KMS-11 (cell line): ENCODE results near the gene CAPG.

Source experiments
- H2AFZ ChIP-seq: fragments of 200-600 bp; sonication (generic); 2 replicates; pipeline ENCODE4 v1.6.1; 2016; ENCODE audit warnings: antibody characterized with exemption, mixed run types, low read depth
- H3K27ac ChIP-seq: fragments of 200-600 bp; sonication (generic); 2 replicates; pipeline ENCODE4 v1.6.1; 2016; ENCODE audit warnings: mild to moderate bottlenecking, mixed run types
- H3K27me3 ChIP-seq: fragments of 200-600 bp; sonication (generic); 2 replicates; pipeline ENCODE4 v1.6.1; 2017; ENCODE audit warnings: mild to moderate bottlenecking, low read depth, mixed run types, moderate library complexity; ENCODE audit not compliant: insufficient read depth
- H3K36me3 ChIP-seq: fragments of 200-600 bp; sonication (generic); 2 replicates; pipeline ENCODE4 v1.6.1; 2017; ENCODE audit warnings: mild to moderate bottlenecking, mixed run types; ENCODE audit not compliant: insufficient read depth
- H3K4me1 ChIP-seq: fragments of 200-600 bp; sonication (generic); 2 replicates; pipeline ENCODE4 v1.6.1; 2016; ENCODE audit warnings: mild to moderate bottlenecking, low read depth, mixed run types; ENCODE audit not compliant: poor library complexity, severe bottlenecking
- H3K4me2 ChIP-seq: fragments of 200-600 bp; sonication (generic); 2 replicates; pipeline ENCODE4 v1.7.0; 2016; ENCODE audit warnings: mild to moderate bottlenecking, mixed run types
- H3K4me3 ChIP-seq: fragments of 200-600 bp; sonication (generic); IDR thresholded peaks from 2 replicates; pipeline ENCODE4 v1.6.1; 2017; ENCODE audit warnings: low read depth, low read length, mixed read lengths; ENCODE audit not compliant: insufficient read depth
- H3K79me2 ChIP-seq: fragments of 200-600 bp; sonication (generic); 2 replicates; pipeline ENCODE4 v1.6.1; 2016; ENCODE audit warnings: low read depth, mixed run types; ENCODE audit not compliant: insufficient read depth
- H3K9ac ChIP-seq: fragments of 200-600 bp; sonication (generic); 2 replicates; pipeline ENCODE4 v1.6.1; 2016; ENCODE audit warnings: mild to moderate bottlenecking, mixed run types
- H4K20me1 ChIP-seq: fragments of 200-600 bp; sonication (generic); 2 replicates; pipeline ENCODE4 v1.6.1; 2016; ENCODE audit warnings: mild to moderate bottlenecking, mixed run types; ENCODE audit not compliant: insufficient read depth
- TF ChIP-seq, protein P1 (sequence below): fragments of 200-600 bp; sonication (generic); conservative IDR thresholded peaks from 2 replicates; pipeline ENCODE4 v1.6.1; 2017; ENCODE audit warnings: low read depth, mild to moderate bottlenecking, antibody characterized with exemption, low read length, moderate library complexity, mixed read lengths

The CAPG gene

DNA sequence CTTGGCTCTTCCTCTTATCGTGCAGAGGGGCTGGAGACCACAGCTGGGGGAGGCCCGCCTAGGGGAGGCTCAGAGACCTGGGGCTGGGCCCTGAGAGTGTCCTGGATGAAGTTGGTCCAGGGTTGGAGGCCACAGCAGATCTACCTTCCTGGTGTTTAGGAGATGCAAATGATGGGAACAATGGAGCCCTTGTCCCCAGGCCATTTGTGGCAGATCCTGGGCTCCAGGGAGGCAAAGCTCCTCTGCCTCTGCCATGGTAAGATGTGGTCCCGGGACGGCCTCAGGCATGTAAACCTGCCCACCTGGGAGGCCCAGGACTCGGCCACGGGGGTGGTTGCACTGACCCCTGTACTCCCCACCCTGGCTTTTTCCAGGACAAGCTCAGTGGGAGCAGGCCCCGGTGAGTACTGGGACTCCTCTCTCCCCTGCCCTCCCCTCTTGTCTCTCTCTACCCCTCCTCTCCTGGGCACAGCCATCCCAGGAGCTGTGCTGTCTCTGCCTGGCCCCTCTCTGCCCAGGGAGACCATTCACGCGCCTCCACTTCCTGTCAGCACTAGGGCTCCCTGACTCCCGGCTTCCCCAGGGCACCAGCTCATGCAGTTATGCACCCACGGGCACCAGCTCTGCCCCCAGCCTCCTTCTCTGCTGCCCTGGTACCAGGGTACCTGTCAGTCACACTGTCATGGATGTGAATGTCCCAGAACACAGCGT, 19.2 kb upstream of the CAPG start:
- TF ChIP-seq, protein P1, sequence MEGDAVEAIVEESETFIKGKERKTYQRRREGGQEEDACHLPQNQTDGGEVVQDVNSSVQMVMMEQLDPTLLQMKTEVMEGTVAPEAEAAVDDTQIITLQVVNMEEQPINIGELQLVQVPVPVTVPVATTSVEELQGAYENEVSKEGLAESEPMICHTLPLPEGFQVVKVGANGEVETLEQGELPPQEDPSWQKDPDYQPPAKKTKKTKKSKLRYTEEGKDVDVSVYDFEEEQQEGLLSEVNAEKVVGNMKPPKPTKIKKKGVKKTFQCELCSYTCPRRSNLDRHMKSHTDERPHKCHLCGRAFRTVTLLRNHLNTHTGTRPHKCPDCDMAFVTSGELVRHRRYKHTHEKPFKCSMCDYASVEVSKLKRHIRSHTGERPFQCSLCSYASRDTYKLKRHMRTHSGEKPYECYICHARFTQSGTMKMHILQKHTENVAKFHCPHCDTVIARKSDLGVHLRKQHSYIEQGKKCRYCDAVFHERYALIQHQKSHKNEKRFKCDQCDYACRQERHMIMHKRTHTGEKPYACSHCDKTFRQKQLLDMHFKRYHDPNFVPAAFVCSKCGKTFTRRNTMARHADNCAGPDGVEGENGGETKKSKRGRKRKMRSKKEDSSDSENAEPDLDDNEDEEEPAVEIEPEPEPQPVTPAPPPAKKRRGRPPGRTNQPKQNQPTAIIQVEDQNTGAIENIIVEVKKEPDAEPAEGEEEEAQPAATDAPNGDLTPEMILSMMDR, result no peak
- H3K27ac ChIP-seq, result no peak overlapping the region
- no peak overlapping the region for H3K4me3 ChIP-seq
- H3K4me2 ChIP-seq, result no peak overlapping the region
- no peaks in the 10 kb centered on the region for H3K4me1 ChIP-seq
- H3K36me3 ChIP-seq, result no peaks in the 10 kb centered on the region
- H3K79me2 ChIP-seq, result no peaks in the 10 kb centered on the region
- H4K20me1 ChIP-seq, result no peaks in the 10 kb centered on the region
- no peak overlapping the region; the same call in 1 of the 2 replicates for H2AFZ ChIP-seq
- H3K27me3 ChIP-seq, result no peaks in the 10 kb centered on the region
- H3K9ac ChIP-seq, result no peak overlapping the region

DNA sequence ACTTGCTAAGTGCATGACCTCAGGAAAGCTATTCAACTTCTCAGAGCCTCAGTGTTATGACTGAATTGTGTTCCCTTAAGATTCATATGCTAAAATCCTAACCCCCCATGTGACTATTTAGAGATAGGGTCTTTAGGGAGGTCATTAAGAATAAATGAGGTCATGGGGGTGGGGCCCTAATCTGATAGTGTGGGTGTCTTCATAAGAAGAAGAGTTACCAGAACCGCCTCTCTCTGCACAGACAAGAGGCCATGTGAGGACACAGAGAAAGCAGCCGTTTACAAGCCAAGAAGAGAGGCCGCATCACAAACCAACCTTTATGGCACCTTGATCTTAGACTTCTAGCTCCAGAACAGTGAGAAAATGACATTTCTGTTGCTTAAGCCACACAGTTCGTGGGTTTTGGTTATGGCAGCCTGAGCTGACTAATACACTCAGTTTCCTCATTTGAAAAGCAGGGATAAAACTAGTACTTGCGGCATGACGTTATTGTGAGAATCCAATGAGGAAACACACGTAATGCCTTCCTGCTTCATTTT, 18.2 kb upstream of the CAPG start:
- no peaks in the 10 kb centered on the region for H3K36me3 ChIP-seq
- TF ChIP-seq, protein P1, result no peak
- peaks cover 8% of the 10 kb centered on the region for H3K4me1 ChIP-seq
- H3K27me3 ChIP-seq, result no peaks in the 10 kb centered on the region
- H3K4me2 ChIP-seq, result no peak overlapping the region
- no peaks in the 10 kb centered on the region for H3K79me2 ChIP-seq
- no peak overlapping the region for H3K27ac ChIP-seq
- no peak overlapping the region for H3K9ac ChIP-seq
- no peaks in the 10 kb centered on the region for H4K20me1 ChIP-seq
- H3K4me3 ChIP-seq, result no peak overlapping the region
- no peak overlapping the region for H2AFZ ChIP-seq

GRCh38 chr2:85427300-85427835, 17.2 kb upstream of the CAPG start:
- Histone ChIP-seq H3K9ac (no peak overlapping the region), H4K20me1 (no peaks in the 10 kb centered on the region), H3K36me3 (no peaks in the 10 kb centered on the region), H3K27ac (no peak overlapping the region), H2AFZ (no peak overlapping the region), H3K4me1 (peaks cover 16% of the 10 kb centered on the region), H3K4me2 (no peak overlapping the region), H3K79me2 (no peaks in the 10 kb centered on the region), H3K27me3 (no peaks in the 10 kb centered on the region), H3K4me3 (no peak overlapping the region)
- TF ChIP-seq, protein P1, result no peak

GRCh38 chr2:85425588-85425987, 15.4 kb upstream of the CAPG start:
- Histone ChIP-seq H2AFZ (no peak overlapping the region), H3K4me3 (no peak overlapping the region), H3K27me3 (no peaks in the 10 kb centered on the region), H4K20me1 (no peaks in the 10 kb centered on the region), H3K4me2 (no peak overlapping the region), H3K79me2 (no peaks in the 10 kb centered on the region), H3K27ac (no peak overlapping the region), H3K4me1 (peaks cover 25% of the 10 kb centered on the region), H3K9ac (no peak overlapping the region), H3K36me3 (no peaks in the 10 kb centered on the region)
- TF ChIP-seq, protein P1, result no peak
